Measurements from ENCODE around the gene STKLD1.
"Not testable (repeated sequence)": the region's sequence is repeated elsewhere in the genome, so short reads cannot be mapped to it uniquely, and the experiment has no call there.

The STKLD1 gene

GRCh38 chr9:133375724-133376654 is at the start of gene STKLD1, which contains the start of gene SURF4:
Gene STKLD1 (plus strand): TSS chr9:133376366. CDS start chr9:133376474, 108 bp downstream.
Gene SURF4 (minus strand): TSS chr9:133376060. CDS start chr9:133375969, 91 bp downstream.
- no peak for TF ChIP-seq CTCF (IDR thresholded peaks at IDR 0.05; ENCODE audit: insufficient read depth, low read depth, low read length, missing control alignments)
- H3K4me3 ChIP-seq (ENCODE audit: low read depth, low read length), result peak within 1 kb of the TSS; percentile 84
- DNase-seq (ENCODE audit: low read depth), result peak; percentile 98

GRCh38 chr9:133327021-133327420 is 49.1 kb upstream of the STKLD1 start:
- not testable (repeated sequence) for H3K4me3 ChIP-seq (ENCODE audit: low read depth, low read length); DNase-seq (ENCODE audit: low read depth)

- no peak for TF ChIP-seq CTCF (IDR thresholded peaks at IDR 0.05; ENCODE audit: insufficient read depth, low read depth, low read length, missing control alignments)
- no peak overlapping the region for H3K4me3 ChIP-seq (ENCODE audit: low read depth, low read length)
These were observed 48.2 kb upstream of the STKLD1 start for GRCh38 chr9:133327834-133328484.

GRCh38 chr9:133329306-133330156 is 46.6 kb upstream of the STKLD1 start:
- peak; percentile 46 for TF ChIP-seq CTCF (IDR thresholded peaks at IDR 0.05; ENCODE audit: insufficient read depth, low read depth, low read length, missing control alignments)
- DNase-seq (ENCODE audit: low read depth); H3K4me3 ChIP-seq (ENCODE audit: low read depth, low read length): not testable (repeated sequence)

More at GRCh38 chr9:133327834-133328484, 48.2 kb upstream of the STKLD1 start:
- no peak for DNase-seq (ENCODE audit: low read depth)

GRCh38 chr9:133331221-133331620 is 44.9 kb upstream of the STKLD1 start:
- H3K4me3 ChIP-seq (ENCODE audit: low read depth, low read length), result no peak overlapping the region

GRCh38 chr9:133331641-133332380 is 44.4 kb upstream of the STKLD1 start:
- TF ChIP-seq CTCF (IDR thresholded peaks at IDR 0.05; ENCODE audit: insufficient read depth, low read depth, low read length, missing control alignments), result no peak
- DNase-seq (ENCODE audit: low read depth), result no peak
- H3K4me3 ChIP-seq (ENCODE audit: low read depth, low read length), result no peak overlapping the region

More at GRCh38 chr9:133331221-133331620, 44.9 kb upstream of the STKLD1 start:
- TF ChIP-seq CTCF (IDR thresholded peaks at IDR 0.05; ENCODE audit: insufficient read depth, low read depth, low read length, missing control alignments), result no peak
- DNase-seq (ENCODE audit: low read depth), result no peak
